ENCODE measurements around the gene GRIA3. TPM values are rescaled to one million over a fixed set of nuclear protein-coding genes. Genes with fewer than 3 reads are reported as not detected.

GRIA3 gene
- total RNA-seq, 4 donors from 2014 or later: 0.45 to 0.83 (median 0.56) TPM

- WGBS: 32% methylated on average over 2 of the region's 2 CpGs
- intact Hi-C loops (cut with DNase I): no loop called here
- H3K36me3 ChIP-seq: no peaks in the 10 kb centered on the region
- H3K9me3 ChIP-seq: no peaks in the 10 kb centered on the region
- no peaks in the 10 kb centered on the region for H3K27me3 ChIP-seq
- TF ChIP-seq POLR2AphosphoS5 (IDR thresholded peaks at IDR 0.05): no peak
- TF ChIP-seq CTCF (IDR thresholded peaks at IDR 0.05): no peak
- TF ChIP-seq POLR2A (IDR thresholded peaks at IDR 0.05; ENCODE audit: low read depth): no peak
- no peak overlapping the region for H3K4me3 ChIP-seq
- no peak overlapping the region for H3K27ac ChIP-seq (replicated peaks in 1 of 4)
- no peak for DNase-seq (ENCODE audit: extremely low spot score)
- H3K4me1 ChIP-seq: no peaks in the 10 kb centered on the region
Observed at GRCh38 chrX:123169247-123169901, 14.7 kb upstream of the GRIA3 start.

GRCh38 chrX:123170546-123170945 is 13.5 kb upstream of the GRIA3 start:
- WGBS: 69% methylated on average over 7 of the region's 7 CpGs
- Histone ChIP-seq H3K27me3 (no peaks in the 10 kb centered on the region), H3K36me3 (no peaks in the 10 kb centered on the region), H3K4me3 (no peak overlapping the region), H3K9me3 (no peaks in the 10 kb centered on the region), H3K4me1 (no peaks in the 10 kb centered on the region), H3K27ac (replicated peaks in 1 of 4) (no peak overlapping the region)
- TF ChIP-seq CTCF (IDR thresholded peaks at IDR 0.05): no peak
- no peak for TF ChIP-seq EP300 (IDR thresholded peaks at IDR 0.05)
- no peak for TF ChIP-seq POLR2AphosphoS5 (IDR thresholded peaks at IDR 0.05)
- intact Hi-C loops (cut with DNase I): no loop called here
- no peak for DNase-seq (ENCODE audit: extremely low spot score)

GRCh38 chrX:123171781-123172180 is 12.3 kb upstream of the GRIA3 start:
- WGBS: 57% methylated on average over 3 of the region's 3 CpGs
- TF ChIP-seq EP300 (IDR thresholded peaks at IDR 0.05) (no peak), POLR2AphosphoS5 (IDR thresholded peaks at IDR 0.05) (no peak), CTCF (IDR thresholded peaks at IDR 0.05) (no peak), POLR2A (IDR thresholded peaks at IDR 0.05; ENCODE audit: low read depth) (no peak)
- Histone ChIP-seq H3K4me1 (no peaks in the 10 kb centered on the region), H3K4me3 (no peak overlapping the region), H3K27ac (replicated peaks in 1 of 4) (no peak overlapping the region), H3K9me3 (no peaks in the 10 kb centered on the region), H3K27me3 (no peaks in the 10 kb centered on the region), H3K36me3 (no peaks in the 10 kb centered on the region)
- intact Hi-C loops (cut with DNase I): no loop called here
- no peak for DNase-seq (ENCODE audit: extremely low spot score)

- H3K9me3 ChIP-seq: no peaks in the 10 kb centered on the region
- DNase-seq (ENCODE audit: extremely low spot score): no peak
- no peaks in the 10 kb centered on the region for H3K36me3 ChIP-seq
- no peak overlapping the region for H3K4me3 ChIP-seq
- no peaks in the 10 kb centered on the region for H3K27me3 ChIP-seq
- H3K27ac ChIP-seq (replicated peaks in 1 of 4): no peak overlapping the region
- intact Hi-C loops (cut with DNase I): no loop called here
- TF ChIP-seq POLR2A (IDR thresholded peaks at IDR 0.05; ENCODE audit: low read depth): no peak
- no peak for TF ChIP-seq POLR2AphosphoS5 (IDR thresholded peaks at IDR 0.05)
- TF ChIP-seq EP300 (IDR thresholded peaks at IDR 0.05): no peak
- no peak for TF ChIP-seq CTCF (IDR thresholded peaks at IDR 0.05)
- WGBS: 78% methylated on average over 2 of the region's 2 CpGs
- H3K4me1 ChIP-seq: no peaks in the 10 kb centered on the region
Observed at GRCh38 chrX:123172869-123173268, 11.2 kb upstream of the GRIA3 start.

- Histone ChIP-seq H3K4me3 (no peak overlapping the region), H3K27ac (replicated peaks in 1 of 4) (no peak overlapping the region), H3K27me3 (no peaks in the 10 kb centered on the region), H3K4me1 (no peaks in the 10 kb centered on the region), H3K36me3 (no peaks in the 10 kb centered on the region), H3K9me3 (no peaks in the 10 kb centered on the region)
- intact Hi-C loops (cut with DNase I): no loop called here
- TF ChIP-seq POLR2AphosphoS5 (IDR thresholded peaks at IDR 0.05) (no peak), EP300 (IDR thresholded peaks at IDR 0.05) (no peak), CTCF (IDR thresholded peaks at IDR 0.05) (no peak), POLR2A (IDR thresholded peaks at IDR 0.05; ENCODE audit: low read depth) (no peak)
- WGBS: 48% methylated on average over 1 of the region's 1 CpG
- DNase-seq (ENCODE audit: extremely low spot score): no peak
Observed at GRCh38 chrX:123173833-123174232, 10.2 kb upstream of the GRIA3 start.

All from esophagus muscularis mucosa (tissue), 4 donors.